Measurements from ENCODE around the gene WDSUB1.

WDSUB1 gene

GRCh38 chr2:159192371-159192918 is 94.1 kb downstream of the WDSUB1 start:
- DNase-seq: no peak

- no peak for DNase-seq
Measured at GRCh38 chr2:159188449-159188848, 98.1 kb downstream of the WDSUB1 start.

GRCh38 chr2:159187106-159187505 is 99.4 kb downstream of the WDSUB1 start:
- DNase-seq: no peak

- DNase-seq: no peak
Measured at GRCh38 chr2:159186462-159186861, 100.0 kb downstream of the WDSUB1 start.

Data from NCI-H1436 treated with DMSO at 0.1 percent for 48 hours (cell line).